ENCODE data around the gene CAMKMT. TPM values are rescaled to one million over a fixed set of nuclear protein-coding genes. Genes with fewer than 3 reads are reported as not detected.

Gene CAMKMT
- total RNA-seq, 1 experiment from 2014 or later = 19.6 TPM

- no peak for DNase-seq
- H3K4me3 ChIP-seq (ENCODE audit: insufficient read depth, low read depth, low read length) = no peak overlapping the region
- H3K36me3 ChIP-seq (replicated peaks; ENCODE audit: control insufficient read depth, insufficient read depth, low read length) = no peaks in the 10 kb centered on the region; the same call in 1 of the 2 replicates
- H3K27me3 ChIP-seq (ENCODE audit: control insufficient read depth, insufficient read depth, low read length) = no peaks in the 10 kb centered on the region
These were observed 83.1 kb downstream of the CAMKMT start for GRCh38 chr2:44444881-44445280.

- Histone ChIP-seq H3K36me3 (replicated peaks; ENCODE audit: control insufficient read depth, insufficient read depth, low read length) (no peaks in the 10 kb centered on the region; the same call in 1 of the 2 replicates), H3K27me3 (ENCODE audit: control insufficient read depth, insufficient read depth, low read length) (no peaks in the 10 kb centered on the region), H3K4me3 (ENCODE audit: insufficient read depth, low read depth, low read length) (no peak overlapping the region)
- DNase-seq = no peak
These were observed 87.2 kb downstream of the CAMKMT start for GRCh38 chr2:44448860-44449527.

DNA sequence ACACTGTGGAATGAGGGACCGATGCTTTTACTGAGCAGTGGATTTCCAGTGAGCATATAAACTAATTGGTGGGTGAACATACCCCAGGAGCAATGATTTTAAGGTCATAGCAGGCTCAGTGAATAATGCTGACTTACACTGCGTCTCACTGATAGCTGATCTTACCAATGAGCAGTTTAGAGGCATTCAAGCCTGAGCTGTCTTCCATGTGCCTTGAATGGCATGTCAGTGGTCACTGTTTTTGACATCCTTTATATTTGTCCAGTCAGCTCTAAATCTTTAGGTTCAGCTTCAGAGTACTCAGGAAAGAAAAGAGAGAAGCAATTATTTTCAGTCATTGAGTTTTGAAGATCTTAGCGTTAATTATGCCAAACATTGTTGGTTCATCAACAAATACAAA is 88.3 kb downstream of the CAMKMT start:
- Histone ChIP-seq H3K36me3 (replicated peaks; ENCODE audit: control insufficient read depth, insufficient read depth, low read length) (no peaks in the 10 kb centered on the region), H3K27me3 (ENCODE audit: control insufficient read depth, insufficient read depth, low read length) (no peaks in the 10 kb centered on the region), H3K4me3 (ENCODE audit: insufficient read depth, low read depth, low read length) (no peak overlapping the region)
- no peak for DNase-seq

DNA sequence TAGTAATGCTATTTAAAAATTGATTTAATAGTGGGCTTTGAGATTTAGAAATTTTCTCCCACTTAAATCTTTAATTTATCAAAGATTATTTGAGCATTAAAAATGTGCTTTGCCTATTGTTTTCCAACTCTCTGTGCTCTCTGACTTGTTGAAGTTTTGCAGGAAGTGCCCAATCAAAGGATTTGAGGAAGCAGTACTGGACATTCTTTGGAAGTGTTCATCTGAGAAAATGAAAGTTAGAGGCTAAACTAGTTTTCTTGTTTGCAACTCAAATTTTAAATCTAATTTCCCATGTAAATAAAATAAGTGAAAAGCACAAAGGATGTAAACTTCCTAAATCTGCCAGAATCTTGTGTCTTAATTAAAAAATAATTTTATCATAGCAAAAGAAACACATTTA is 89.1 kb downstream of the CAMKMT start:
- H3K4me3 ChIP-seq (ENCODE audit: insufficient read depth, low read depth, low read length) = no peak overlapping the region

DNA sequence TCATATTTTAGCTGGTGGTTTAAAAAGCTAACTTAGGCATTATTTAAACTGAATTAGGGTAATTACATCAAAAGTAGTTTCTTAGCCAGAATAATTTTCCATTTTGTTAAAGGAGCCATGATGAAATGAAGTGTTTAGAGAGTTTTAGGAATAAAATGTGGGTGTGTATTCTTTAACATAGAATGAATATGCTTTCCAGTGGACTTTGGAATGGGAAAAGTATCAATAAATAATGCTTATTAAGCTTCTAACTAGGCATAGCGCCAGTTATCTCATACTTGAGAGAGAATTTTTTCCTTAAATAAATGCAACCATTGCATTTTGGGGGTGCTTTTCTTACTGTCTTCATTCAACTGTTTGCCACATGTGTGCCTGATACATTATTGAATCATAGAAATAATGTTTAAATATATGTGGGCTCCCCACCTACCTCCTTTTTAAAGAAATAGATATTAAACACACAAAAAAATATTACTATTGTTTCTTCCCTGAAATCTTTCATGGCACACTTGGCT is 90.4 kb downstream of the CAMKMT start:
- no peak for DNase-seq
- H3K27me3 ChIP-seq (ENCODE audit: control insufficient read depth, insufficient read depth, low read length) = no peaks in the 10 kb centered on the region
- H3K36me3 ChIP-seq (replicated peaks; ENCODE audit: control insufficient read depth, insufficient read depth, low read length) = no peaks in the 10 kb centered on the region
- H3K4me3 ChIP-seq (ENCODE audit: insufficient read depth, low read depth, low read length) = no peak overlapping the region

More for the DNA sequence above, 89.1 kb downstream of the CAMKMT start:
- no peak for DNase-seq
- Histone ChIP-seq H3K27me3 (ENCODE audit: control insufficient read depth, insufficient read depth, low read length) (no peaks in the 10 kb centered on the region), H3K36me3 (replicated peaks; ENCODE audit: control insufficient read depth, insufficient read depth, low read length) (no peaks in the 10 kb centered on the region)

DNA sequence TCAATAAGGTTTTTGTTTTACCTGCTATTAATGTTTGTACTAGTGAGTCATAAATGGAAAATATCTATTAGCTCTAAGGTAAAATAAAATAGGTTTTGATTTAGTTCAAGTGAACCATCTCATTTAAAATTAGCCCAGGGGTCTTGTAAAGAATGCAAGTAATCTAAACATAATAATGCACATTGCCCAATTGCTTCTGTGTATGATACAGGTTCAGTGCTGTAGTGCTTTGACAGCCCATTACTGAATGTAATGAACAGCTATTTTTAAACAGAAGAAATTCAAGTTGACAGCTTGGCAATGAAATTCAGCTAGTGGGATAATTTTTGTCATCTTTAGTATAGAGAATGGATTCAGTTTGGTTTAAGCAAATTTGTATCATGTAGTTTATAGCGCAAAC is 91.5 kb downstream of the CAMKMT start:
- no peak for DNase-seq
- H3K36me3 ChIP-seq (replicated peaks; ENCODE audit: control insufficient read depth, insufficient read depth, low read length) = no peaks in the 10 kb centered on the region
- no peaks in the 10 kb centered on the region for H3K27me3 ChIP-seq (ENCODE audit: control insufficient read depth, insufficient read depth, low read length)
- no peak overlapping the region for H3K4me3 ChIP-seq (ENCODE audit: insufficient read depth, low read depth, low read length)

GRCh38 chr2:44455877-44456276 is 94.1 kb downstream of the CAMKMT start:
- Histone ChIP-seq H3K27me3 (ENCODE audit: control insufficient read depth, insufficient read depth, low read length) (no peaks in the 10 kb centered on the region), H3K36me3 (replicated peaks; ENCODE audit: control insufficient read depth, insufficient read depth, low read length) (no peaks in the 10 kb centered on the region), H3K4me3 (ENCODE audit: insufficient read depth, low read depth, low read length) (no peak overlapping the region)
- DNase-seq = no peak

GRCh38 chr2:44456946-44457345 is 95.2 kb downstream of the CAMKMT start:
- no peaks in the 10 kb centered on the region for H3K27me3 ChIP-seq (ENCODE audit: control insufficient read depth, insufficient read depth, low read length)
- DNase-seq = no peak
- no peaks in the 10 kb centered on the region for H3K36me3 ChIP-seq (replicated peaks; ENCODE audit: control insufficient read depth, insufficient read depth, low read length)
- H3K4me3 ChIP-seq (ENCODE audit: insufficient read depth, low read depth, low read length) = no peak overlapping the region

- DNase-seq = no peak
- Histone ChIP-seq H3K36me3 (replicated peaks; ENCODE audit: control insufficient read depth, insufficient read depth, low read length) (no peaks in the 10 kb centered on the region), H3K27me3 (ENCODE audit: control insufficient read depth, insufficient read depth, low read length) (no peaks in the 10 kb centered on the region), H3K4me3 (ENCODE audit: insufficient read depth, low read depth, low read length) (no peak overlapping the region)
These were observed 98.0 kb downstream of the CAMKMT start for GRCh38 chr2:44459739-44460138.

DNA sequence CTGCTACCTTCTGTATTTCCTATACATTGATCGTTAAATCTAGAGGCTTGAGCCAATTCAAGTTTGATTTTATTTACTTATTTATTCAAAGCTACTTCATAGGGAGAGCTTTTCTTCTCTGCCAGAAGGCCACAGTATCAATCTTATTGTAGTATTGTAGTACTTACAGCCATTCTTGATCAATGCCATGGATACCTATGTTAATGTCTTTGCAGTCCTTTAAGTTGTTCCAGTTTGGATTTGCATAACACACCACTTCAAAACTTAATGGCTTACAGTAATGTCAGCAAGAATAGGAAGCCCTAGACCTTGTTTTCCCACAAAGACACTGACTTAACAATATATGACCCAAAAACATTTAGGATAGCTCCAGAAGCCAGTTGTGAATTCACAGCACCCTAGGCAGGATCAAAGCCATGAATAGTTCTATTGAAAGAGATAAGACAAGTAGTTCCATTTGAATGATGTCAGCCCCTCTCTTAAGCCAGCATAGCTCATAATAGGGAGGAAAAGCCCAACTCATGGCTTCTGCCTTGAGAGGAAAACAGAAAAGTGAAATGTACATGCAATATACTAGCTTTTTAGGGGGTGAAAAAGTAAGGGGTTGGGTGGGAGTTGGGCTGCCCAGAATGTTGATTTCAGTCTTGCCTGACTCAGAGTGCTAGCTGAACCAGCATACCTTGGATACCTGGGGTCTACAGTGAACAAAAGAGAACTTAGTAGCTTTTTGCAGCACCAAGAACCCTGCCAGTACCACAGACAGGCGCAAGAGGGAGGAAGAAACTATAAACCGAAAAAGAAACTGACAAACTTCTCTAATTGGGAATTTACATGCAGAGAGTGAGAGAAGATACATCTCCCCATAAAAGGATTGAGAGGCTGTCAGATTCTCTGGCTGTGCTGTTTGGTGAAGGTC is 101.4 kb downstream of the CAMKMT start:
- DNase-seq = peak; percentile 6
- H3K36me3 ChIP-seq (replicated peaks; ENCODE audit: control insufficient read depth, insufficient read depth, low read length) = no peaks in the 10 kb centered on the region
- H3K27me3 ChIP-seq (ENCODE audit: control insufficient read depth, insufficient read depth, low read length) = no peaks in the 10 kb centered on the region
- H3K4me3 ChIP-seq (ENCODE audit: insufficient read depth, low read depth, low read length) = no peak overlapping the region

GRCh38 chr2:44464437-44464836 is 102.7 kb downstream of the CAMKMT start:
- H3K36me3 ChIP-seq (replicated peaks; ENCODE audit: control insufficient read depth, insufficient read depth, low read length) = no peaks in the 10 kb centered on the region
- H3K27me3 ChIP-seq (ENCODE audit: control insufficient read depth, insufficient read depth, low read length) = no peaks in the 10 kb centered on the region
- DNase-seq = no peak
- no peak overlapping the region for H3K4me3 ChIP-seq (ENCODE audit: insufficient read depth, low read depth, low read length)

DNA sequence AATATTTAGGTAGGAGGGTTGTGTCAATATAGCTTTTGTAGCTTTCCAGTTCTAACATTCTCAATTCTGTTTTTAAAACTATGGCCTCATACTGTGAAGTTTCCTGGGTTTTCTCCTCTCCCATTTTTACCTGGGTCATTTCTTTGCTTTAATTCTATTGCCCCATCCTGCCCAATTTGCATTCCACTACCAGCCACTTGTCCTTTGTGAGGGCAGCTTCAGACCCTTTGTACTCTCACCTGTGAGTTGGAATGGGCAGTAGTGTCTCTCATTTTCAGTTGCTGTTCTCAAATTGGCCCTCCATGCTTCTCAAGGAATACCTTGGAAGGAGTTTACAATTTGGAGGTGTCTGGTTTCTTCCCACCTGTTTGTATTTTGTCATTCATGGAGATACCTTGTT is 108.4 kb downstream of the CAMKMT start:
- no peak overlapping the region for H3K4me3 ChIP-seq (ENCODE audit: insufficient read depth, low read depth, low read length)

GRCh38 chr2:44477657-44478414 is 116.1 kb downstream of the CAMKMT start:
- no peaks in the 10 kb centered on the region for H3K27me3 ChIP-seq (ENCODE audit: control insufficient read depth, insufficient read depth, low read length)
- no peak overlapping the region for H3K4me3 ChIP-seq (ENCODE audit: insufficient read depth, low read depth, low read length)
- no peaks in the 10 kb centered on the region for H3K36me3 ChIP-seq (replicated peaks; ENCODE audit: control insufficient read depth, insufficient read depth, low read length)
- DNase-seq = peak; percentile 13

More for the DNA sequence above, 108.4 kb downstream of the CAMKMT start:
- Histone ChIP-seq H3K36me3 (replicated peaks; ENCODE audit: control insufficient read depth, insufficient read depth, low read length) (no peaks in the 10 kb centered on the region), H3K27me3 (ENCODE audit: control insufficient read depth, insufficient read depth, low read length) (no peaks in the 10 kb centered on the region)
- peak; percentile 14 for DNase-seq

DNA sequence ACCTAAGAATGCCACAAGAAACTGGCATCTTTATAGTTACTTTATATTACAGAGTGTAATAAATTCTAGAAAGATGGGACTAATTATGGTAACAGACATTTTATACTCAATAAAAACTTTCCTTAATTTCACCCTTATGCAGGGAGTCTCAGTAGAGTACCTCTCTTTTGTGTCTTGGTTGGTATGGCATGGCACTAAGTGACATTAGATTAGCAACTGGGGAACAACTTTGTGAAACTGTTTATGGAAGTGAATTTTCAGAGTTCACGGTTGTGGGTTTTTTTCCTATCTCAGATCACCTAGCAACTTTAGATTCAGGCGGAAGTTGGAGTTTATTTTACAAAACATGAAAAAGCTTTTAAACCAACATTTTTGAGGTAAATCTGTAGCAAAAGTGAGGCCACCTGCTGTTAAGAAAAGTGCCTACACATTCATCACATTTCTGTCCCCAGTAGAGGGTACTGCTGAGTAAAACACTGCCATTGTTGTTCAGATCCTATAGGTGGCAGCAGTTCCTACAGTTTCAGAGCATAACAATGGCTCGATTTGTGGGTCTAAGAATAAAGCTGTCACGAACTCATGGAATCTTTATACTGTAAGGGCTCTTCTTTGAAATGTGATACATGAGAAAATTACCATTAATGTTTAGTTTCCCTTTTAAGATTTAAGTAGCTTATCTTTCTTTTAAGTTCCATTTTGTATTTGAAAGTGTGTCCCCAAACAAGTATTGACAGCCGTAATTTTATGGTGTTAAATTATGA is 117.6 kb downstream of the CAMKMT start:
- Histone ChIP-seq H3K4me3 (ENCODE audit: insufficient read depth, low read depth, low read length) (no peak overlapping the region), H3K36me3 (replicated peaks; ENCODE audit: control insufficient read depth, insufficient read depth, low read length) (no peaks in the 10 kb centered on the region), H3K27me3 (ENCODE audit: control insufficient read depth, insufficient read depth, low read length) (no peaks in the 10 kb centered on the region)
- peak; percentile 61 for DNase-seq

Measured in H7 (cell line).